Effector CD4-positive, alpha-beta T cell (primary cell): ENCODE data around the gene MTM1.

Experiments
- DNase-seq: peaks from one replicate; pipeline ENCODE4 v3.0.0-alpha.2; 2020

MTM1 gene

GRCh38 chrX:150680974-150681373 is 112.6 kb downstream of the MTM1 start:
- DNase-seq, result no peak

- no peak for DNase-seq
Observed at GRCh38 chrX:150683112-150683511, 114.7 kb downstream of the MTM1 start.

GRCh38 chrX:150683536-150684146 is 115.2 kb downstream of the MTM1 start:
- DNase-seq, result peak; percentile 21

- DNase-seq, result no peak
Observed at GRCh38 chrX:150688911-150689451, 120.6 kb downstream of the MTM1 start.

- DNase-seq, result no peak
Observed at GRCh38 chrX:150690126-150690525, 121.7 kb downstream of the MTM1 start.

- no peak for DNase-seq
Observed at GRCh38 chrX:150692296-150692695, 123.9 kb downstream of the MTM1 start.

- peak; percentile 49 for DNase-seq
Observed at GRCh38 chrX:150692831-150693724, 124.7 kb downstream of the MTM1 start, which contains the start of gene MTMR1. TSS of gene MTMR1 (plus strand) at chrX:150693396. CDS start at chrX:150693531, 135 bp downstream.

GRCh38 chrX:150693725-150694574 is 125.5 kb downstream of the MTM1 start:
- DNase-seq, result peak; percentile 52

GRCh38 chrX:150694738-150695410 is 126.5 kb downstream of the MTM1 start:
- DNase-seq, result peak; percentile 7

GRCh38 chrX:150696331-150696730 is 127.9 kb downstream of the MTM1 start:
- DNase-seq, result no peak

GRCh38 chrX:150696866-150697265 is 128.4 kb downstream of the MTM1 start:
- DNase-seq, result no peak

GRCh38 chrX:150697641-150698040 is 129.2 kb downstream of the MTM1 start:
- no peak for DNase-seq

- DNase-seq, result no peak
Observed at GRCh38 chrX:150698981-150699380, 130.6 kb downstream of the MTM1 start.

GRCh38 chrX:150700107-150700506 is 131.7 kb downstream of the MTM1 start:
- no peak for DNase-seq

- no peak for DNase-seq
Observed at GRCh38 chrX:150701377-150701776, 133.0 kb downstream of the MTM1 start.

- DNase-seq, result no peak
Observed at GRCh38 chrX:150702966-150703694, 134.7 kb downstream of the MTM1 start.

- no peak for DNase-seq
Observed at GRCh38 chrX:150703695-150703974, 135.2 kb downstream of the MTM1 start.

- DNase-seq, result no peak
Observed at GRCh38 chrX:150704030-150704613, 135.7 kb downstream of the MTM1 start.

- DNase-seq, result no peak
Observed at GRCh38 chrX:150712619-150713018, 144.2 kb downstream of the MTM1 start.

- DNase-seq, result no peak
Observed at GRCh38 chrX:150715184-150715583, 146.8 kb downstream of the MTM1 start.

- DNase-seq, result no peak
Observed at GRCh38 chrX:150719621-150720020, 151.2 kb downstream of the MTM1 start.
